NCI-H1694 treated with DMSO at 0.1 percent for 48 hours (cell line): ENCODE data around the gene RBM39.
"Not testable (repeated sequence)": the region's sequence is repeated elsewhere in the genome, so short reads cannot be mapped to it uniquely, and the experiment has no call there.

ENCODE experiments used
- DNase-seq: peaks from one replicate; lab custom pipeline; 2025; lab: John Stamatoyannopoulos, UW

RBM39 gene

DNA sequence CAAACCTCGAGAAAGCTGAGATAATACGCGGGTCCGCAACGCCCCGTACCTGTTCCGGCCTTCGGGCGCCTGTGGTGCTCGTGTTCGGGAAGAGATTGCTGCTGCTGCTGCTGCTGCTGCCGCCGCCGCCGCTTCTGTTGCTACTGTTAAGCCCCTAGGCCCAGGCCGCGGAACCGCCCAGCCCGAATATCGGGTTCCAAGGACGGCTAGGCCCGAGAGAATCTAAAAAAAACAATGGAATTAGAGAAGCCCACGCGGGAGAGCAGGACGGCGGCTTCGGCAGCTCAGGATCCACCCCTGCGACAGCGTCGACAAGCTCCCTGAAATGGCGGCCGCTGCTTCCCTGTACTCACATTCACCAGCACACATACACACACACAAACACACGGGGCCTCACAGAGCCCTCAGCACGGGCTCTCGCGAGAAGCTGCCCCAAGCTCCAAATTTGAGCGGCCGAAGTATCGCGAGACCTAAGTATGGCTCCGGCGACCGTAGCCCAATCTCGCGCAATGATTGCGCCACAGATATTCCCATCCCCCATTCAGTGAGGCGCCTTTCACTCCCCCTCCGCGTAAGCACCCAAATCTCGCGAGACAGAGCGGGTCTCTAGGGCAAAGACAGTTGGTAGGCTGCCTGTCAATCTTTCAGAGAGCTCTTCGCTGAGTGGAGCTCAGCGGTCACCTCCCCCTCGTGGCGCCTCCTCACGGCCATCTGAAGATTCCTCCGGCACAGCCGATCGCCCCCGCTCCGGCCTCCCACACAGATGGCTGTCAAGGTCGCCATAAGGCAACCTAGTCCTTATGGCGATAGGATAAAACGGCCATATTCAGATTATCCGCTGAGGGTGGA, at the start of gene RBM39:
Gene RBM39 (minus strand): TSS at position 369 of the 849 bp plus-strand sequence. CDS start 1,386 bp downstream, outside the sequence.
- peak; percentile 99 for DNase-seq

DNA sequence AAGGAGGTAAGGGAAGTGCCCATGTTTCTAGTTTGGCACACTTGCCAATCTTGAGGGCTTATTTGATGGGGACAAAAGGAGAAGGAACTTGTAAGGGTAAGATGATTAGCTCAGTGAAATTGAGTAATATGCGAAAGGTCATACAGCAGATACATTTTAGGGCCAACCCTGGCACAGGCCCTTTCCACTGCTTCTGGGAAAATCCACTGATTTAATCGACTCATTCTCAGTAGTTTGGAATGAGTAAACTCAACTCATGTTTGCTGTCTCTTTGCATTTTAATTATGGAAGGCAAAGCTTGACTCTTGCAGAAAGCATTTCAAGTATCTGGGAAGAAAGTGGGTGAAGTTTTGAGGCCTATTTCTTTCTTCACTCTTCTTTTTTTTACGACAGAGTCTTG, 49.8 kb upstream of the RBM39 start:
- DNase-seq = no peak

DNA sequence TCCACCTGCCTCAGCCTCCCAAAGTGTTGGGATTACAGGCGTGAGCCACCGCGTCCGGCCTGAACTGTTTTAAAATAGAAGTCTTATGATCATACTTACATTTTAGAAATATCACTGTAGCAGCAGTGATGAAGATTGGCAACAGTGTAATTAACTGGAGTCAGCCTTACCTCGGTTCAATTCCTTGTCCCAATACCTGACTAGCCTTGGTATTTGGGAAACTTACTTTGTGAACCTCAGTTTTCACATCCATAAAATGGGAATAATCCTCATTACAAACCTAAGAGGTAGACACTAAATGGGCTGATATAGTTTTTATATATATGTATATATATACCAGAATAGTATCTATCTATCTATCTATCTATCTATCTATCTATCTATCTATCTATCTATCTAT, 49.0 kb upstream of the RBM39 start:
- DNase-seq = no peak

DNA sequence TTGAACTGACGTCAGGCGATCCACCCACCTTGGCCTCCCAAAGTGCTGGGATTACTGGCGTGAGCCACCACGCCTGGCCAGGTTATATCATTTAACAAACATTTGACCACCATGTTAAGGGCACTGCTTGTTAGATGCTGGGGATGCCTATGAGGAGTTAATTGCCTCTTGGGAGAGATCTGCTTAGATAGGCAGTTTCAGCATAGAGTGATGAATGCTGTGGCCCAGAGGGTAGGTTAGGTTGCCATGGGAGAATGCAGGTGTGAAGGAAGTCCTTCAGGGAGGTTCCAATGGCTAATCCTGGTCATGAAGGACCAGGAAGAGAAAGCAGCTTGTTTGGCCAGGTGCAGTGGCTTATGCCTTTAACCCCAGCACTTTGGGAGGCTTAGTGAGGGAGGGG, 46.7 kb upstream of the RBM39 start:
- DNase-seq = no peak

DNA sequence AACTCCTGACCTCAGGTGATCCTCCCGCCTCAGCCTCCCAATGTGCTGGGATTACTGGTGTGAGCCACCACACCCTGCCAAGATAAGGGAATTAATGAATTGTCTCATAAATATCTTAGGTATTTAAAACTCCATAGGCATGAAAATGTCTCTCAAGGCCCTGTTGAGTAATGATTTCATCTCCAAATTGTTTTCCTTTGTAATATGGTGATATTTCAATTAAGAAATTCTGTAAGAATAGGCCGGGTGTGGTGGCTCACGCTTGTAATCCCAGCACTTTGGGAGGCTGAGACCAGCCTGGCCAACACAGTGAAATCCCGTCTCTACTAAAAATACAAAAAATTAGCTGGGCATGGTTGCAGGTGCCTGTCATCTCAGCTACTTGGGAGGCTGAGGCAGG, 43.5 kb upstream of the RBM39 start:
- DNase-seq = not testable (repeated sequence)

DNA sequence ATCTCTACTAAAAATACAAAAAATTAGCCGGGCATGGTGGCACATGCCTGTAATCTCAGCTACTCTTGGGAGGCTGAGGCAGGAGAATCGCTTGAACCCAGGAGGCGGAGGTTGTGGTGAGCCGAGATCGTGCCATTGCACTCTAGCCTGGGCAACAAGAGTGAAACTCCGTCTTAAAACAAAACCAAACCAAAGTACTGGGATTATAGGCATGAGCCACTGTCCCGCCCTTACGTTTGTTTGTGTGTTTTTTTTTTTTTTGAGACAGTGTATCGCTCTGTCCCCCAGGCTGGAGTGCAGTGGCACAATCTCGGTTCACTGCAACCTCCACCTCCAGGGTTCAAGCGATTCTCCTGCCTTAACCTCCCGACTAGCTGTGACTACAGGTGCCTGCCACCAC, 41.8 kb upstream of the RBM39 start:
- DNase-seq = not testable (repeated sequence)

DNA sequence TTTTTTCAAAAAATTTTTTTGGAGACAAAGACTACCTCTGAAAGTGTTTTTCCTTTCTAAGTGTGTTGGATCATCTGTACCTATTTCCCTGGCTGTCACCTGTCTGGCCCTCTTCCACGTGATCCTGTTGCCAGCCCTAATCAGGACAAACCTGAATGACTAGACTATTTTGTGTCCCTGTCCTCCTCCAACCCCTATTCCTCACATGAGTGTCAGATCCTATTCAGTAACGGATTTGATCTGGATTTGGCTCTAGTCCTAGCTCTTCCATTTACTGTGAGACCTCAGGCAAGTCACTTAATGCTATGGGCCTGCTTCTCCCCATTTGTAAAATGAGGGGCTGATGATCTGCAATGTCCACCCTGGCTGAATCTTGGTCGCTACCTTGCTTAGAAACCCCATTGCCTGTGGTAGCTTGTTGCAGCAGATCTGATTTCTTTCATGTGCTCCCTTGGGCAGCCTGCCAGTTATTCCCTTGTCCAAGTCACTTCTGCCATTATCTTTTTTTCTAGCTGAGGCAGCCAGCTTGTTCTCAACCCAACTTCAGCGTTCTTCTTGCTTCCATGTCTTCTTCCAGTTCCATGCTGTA, 34.5 kb upstream of the RBM39 start:
- no peak for DNase-seq

DNA sequence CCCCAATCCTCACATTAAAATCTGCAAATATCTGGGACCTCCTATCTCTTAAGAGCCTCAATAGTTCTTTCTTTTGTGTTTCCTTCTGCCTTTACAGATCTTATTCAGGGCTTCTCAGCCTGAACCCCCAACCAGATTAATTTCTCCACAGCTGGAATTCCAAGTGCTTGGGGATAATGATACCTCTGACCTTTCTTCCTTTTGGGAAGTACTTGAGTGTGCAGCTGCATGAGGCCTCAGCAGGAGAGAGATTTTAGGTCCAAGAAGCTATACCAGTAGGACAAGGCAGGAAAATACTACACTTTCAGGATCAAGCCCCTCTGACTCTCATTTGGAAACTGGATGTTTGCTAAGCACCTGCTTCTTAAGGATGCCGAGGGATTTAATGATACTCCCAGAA, 32.3 kb upstream of the RBM39 start:
- no peak for DNase-seq

DNA sequence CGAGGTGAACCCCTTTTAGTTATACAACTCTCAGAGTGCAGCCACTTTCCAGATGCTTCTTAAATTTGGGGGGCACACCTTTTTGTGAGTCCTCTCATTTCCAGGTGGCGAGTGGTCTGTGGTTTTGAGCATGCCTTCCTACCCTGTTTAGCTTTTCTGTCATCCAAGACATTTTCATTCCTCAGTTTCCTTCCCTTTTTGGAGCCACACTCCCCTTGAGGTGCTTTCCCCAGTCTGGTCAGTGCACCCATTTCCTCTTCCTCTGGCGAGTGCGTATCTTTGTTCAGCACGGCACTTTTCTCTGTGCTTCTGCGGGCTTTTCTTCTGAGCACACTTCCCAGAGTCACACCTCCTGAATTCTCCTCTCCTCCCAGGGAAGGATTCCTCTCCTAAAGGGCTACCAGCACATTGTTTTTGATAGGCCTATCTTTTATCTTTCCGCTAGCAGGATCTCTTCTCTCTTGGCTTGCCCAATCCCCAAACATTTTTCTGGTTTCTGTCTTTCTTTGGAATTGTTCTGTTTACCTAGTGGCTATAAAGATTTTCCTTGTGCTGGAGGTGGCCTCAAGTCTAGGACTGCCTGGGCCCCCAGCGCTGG, 31.2 kb upstream of the RBM39 start:
- DNase-seq = no peak

DNA sequence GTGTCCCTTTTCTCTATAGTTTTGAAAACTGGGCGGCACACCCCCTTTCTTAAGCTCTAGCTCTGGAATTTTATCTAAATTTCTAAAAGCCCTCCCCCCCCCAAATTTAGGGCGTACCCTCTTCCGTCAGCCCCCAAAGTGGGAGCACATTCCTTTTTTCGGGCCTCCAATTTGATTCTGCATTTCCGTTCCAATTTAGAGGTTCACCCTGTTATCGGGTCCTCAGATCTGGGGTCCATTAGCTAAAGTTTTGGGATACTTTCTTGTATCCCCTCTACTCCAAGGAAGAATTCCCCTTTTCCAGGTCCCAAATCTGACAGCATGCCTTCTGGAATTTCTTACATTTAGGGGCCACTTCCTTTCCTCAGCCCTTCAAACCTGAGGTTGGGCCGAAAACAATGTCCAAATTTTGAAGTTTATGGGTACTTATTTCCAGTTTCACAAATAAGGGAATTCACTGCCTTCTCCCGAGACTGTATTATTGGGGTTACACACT, 30.6 kb upstream of the RBM39 start:
- no peak for DNase-seq

DNA sequence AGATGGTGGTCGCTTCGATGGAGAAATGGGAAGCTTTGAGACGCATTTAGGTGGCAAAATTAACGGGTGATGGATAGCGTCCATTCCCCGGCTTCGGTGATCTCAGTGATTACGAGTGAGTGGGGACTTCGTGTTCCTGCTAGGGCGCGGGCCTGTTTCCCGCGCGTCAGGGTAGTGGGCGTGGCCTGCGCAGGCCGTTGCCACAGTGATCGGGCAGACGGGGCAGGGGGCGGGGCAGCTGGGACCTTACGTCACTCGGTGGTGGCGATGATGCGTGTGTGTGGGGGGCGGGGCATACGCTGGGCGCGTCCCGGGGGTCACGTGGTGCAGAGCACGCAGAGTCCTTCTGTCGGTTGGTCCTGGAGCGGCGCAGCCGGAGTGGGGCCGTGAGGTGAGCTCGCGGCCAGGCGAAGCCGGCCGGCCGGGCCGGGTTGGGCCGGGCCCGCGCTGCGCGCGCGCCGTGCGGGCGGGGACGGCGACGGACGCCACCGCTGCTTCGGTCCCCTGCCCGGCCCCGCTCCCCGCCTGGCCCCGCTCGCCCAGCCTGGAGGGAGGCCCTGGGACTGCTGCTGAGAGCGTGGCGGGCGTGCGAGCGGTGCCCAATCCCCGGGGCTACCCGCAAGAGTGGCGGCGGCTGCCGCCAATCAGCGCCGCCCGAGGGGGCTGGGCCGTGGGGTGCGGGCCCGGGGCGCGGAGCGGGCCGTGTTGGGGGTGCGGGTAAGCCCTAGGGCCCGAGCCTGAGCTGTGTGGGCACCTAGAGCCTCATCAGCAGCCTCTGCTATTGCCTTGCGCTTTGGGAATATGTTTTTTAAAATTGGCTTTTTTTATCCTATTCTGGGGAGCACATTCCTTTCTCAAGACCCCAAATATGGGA, 29.9 kb upstream of the RBM39 start, which contains the start of gene PHF20:
Gene PHF20 (plus strand): TSS at position 327 of the 874 bp plus-strand sequence. CDS start 29,508 bp downstream, outside the sequence.
- DNase-seq = peak; percentile 65

DNA sequence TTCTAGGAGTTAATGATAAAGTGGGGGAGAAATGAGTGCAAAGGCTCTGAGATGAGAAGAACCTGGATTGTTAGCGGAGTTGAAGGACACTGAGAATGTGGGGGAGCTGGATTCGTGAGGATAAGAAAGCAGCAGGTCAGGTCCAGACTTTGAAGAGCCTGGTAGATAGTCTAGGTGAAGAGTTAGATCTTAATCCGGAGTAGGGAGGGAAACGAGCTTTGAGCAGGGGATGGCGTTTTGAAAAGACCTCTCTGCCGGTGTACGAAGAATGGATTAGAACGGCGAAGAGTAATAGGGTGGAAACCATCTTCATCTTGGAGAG, 29.3 kb upstream of the RBM39 start:
- DNase-seq = no peak

DNA sequence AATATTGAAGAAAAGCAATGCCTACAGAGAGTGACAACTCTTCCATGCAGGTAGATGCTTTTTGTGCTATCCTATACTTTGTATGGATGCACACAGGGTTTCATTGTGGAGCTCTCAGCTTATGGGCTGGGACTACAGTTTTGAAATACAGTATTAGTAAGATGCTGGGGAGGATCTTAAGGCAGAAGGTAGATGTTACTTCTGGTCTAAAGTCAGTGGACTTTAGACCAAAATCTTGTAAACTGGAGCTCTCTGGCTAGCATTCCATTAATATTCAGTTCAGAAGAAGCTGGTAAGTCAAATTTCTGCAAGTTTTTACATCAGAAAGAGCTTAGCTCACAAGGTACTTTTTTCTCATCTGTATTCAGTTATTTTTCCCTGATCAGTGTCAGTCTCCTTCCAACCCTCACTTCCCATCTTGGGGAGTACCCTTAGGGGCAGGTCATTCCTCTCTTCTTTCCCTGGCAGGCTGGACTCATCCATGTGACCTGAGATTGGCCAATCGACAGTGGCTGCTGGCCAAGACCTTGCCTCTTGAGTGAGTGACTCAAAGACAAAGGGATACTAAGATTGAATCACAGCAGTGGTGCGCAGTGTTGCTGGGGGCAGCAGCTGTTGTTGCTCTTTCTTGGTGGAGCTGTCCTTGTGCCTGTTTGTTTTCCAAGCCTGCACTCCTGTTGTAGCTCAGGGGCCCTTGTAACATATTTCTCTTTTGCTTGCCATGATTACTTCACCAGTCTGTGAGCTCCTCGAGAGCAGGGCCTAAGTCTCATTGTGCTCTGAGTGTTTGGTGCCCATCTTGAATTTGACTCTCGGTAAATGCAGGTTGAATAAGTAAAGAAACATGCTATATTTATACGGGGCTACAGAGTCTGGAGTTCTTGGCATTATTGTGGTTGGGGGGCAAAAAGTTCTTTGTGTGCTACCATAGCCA, 26.9 kb upstream of the RBM39 start:
- DNase-seq = no peak

DNA sequence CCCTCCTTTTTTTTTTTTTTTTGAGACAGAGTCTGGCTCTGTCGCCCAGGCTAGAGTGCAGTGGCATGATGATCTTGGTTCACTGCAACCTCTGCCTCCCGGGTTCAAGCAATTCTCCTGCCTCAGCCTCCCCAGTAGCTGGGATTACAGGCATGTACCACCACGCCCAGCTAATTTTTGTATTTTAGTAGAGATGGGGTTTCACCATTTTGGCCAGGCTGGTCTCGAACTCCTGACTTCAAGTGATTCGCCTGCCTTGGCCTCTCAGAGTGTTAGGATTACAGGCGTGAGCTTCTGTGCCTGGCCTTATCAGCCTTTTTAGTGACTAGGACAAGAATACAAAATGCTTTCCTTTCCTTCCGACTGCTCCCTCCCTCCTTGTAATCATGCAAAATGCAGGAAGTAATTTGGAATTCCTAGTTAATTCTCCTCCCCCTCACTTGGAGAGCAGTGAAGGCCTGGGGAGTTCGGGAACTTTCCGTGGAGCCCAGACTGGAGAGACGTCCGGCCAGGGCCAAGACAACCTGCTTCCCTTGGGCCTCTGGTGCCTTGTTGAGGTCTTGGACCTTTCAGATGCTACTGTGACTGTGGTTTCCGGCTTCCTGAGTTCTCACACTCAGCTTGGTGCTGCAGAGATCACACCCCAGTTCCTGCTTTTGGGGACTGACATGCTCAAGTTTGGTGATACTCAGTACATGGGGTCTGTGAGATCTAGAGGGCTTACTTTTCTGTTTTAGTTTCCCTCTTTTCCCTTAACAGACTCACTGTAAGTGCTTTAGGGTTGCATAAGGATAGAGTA, 25.8 kb upstream of the RBM39 start:
- no peak for DNase-seq

DNA sequence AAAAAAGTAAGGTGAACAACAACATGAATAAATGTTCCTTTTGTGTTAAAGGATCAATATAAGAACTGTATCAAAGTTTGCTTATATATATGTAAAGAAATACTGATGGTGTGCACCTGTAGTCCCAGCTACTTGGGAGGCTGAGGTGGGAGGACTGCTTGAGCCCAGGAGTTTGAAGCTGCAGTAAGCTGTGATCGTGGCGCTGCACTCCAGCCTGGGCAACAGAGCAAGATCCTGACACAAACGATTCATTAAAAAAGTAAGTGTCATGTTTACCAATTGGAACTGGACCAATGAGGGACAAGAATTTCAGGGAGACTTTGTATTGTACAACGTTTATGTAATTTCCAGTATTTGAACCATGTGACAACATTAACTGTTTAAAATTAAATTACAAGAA, 24.8 kb upstream of the RBM39 start:
- no peak for DNase-seq

DNA sequence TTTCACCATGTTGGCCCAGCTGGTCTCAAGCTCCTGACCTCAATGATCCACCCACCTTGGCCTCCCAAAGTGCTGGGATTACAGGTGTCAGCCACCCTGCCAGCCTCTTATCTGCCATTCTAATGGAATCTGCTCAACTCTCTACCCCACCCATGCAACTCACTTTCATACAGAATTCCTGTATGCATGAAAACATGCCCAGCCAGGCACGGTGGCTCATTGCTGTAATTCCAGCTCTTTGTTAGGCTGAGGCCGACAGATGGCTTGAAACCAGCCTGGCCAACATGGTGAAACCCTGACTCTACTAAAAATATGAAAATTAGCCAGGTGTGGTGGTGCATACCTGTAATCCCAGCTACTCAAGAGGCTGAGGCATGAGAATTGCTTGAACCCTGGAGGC, 22.9 kb upstream of the RBM39 start:
- not testable (repeated sequence) for DNase-seq

DNA sequence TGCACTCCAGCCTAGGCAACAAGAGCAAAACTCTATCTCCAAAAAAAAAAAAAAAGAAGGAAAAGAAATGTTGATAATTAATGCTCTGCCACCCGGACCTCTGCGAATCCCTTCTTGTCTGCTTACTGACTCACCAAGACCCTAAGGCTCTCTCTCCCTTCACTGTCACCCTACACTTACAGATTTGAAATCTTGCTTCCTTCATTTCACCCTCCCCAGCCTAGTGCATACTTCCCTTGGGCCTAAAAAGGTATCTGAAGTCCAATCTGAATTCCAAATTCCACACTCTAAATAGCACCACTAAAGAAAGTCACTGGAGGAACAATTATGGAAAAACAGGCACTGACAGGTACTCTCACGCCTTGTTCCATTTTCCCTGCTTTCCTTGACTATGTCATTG, 20.4 kb upstream of the RBM39 start:
- no peak for DNase-seq

DNA sequence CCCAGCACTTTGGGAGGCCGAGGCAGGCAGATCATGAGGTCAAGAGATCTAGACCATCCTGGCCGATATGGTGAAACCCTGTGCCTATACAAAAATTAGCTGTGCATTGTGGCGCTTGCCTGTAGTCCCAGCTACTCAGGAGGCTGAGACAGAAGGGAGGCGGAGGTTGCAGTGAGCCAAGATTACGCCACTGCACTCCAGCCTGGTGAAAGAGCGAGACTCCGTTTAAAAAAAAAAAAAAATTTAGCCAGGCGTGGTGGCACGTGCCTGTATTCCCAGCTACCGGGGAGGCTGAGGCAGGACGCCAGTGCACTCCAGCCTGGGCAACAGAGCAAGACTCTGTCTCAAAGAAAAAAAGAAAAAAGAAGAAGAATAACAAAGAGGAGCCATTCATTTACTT, 19.5 kb upstream of the RBM39 start:
- not testable (repeated sequence) for DNase-seq

DNA sequence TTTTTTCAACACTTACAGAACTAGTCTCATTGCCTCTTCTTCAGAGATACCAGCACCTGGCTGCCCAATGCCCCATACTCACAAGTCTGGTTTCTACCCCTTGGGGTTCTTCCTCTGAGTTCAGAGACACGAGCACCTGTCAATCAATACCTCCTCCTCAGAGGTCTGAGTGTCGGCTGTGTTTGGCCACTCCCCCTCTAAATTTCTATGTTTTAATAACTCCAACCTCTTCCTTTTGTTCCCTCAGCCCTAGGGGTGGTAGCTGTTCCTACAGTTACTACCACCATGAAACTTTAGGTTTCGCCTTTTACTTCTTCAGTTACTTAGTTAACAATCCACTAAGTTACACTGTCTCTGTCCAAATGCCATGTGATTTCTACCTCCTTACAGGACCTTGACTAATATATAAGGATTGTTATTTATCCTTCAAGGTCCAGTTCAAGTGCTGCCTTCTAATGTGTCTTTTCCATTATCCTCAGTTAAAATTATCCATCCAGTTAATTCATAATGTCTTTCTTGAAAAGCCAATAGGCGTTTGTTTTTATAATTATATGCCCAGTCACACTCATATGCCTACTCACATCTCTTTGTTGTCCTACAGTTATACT, 15.1 kb upstream of the RBM39 start:
- no peak for DNase-seq

DNA sequence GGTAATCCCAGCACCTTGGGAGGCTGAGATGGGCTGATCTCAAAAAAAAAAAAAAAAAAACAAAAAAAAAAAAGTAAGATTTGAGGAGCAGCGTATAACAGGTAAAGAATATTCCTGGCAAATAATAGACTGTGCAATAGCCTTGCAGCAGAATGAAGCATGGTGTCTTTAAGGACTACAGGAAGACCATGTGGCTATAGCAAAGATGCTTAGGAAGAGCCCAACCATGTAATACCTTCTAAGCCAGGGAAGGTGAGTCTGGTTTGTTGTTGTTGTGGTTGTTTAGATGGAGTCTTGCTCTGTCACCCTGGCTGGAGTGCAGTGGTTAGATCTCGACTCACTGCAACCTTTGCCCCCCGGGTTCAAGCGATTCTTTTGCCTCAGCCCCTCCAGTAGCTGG, 14.3 kb upstream of the RBM39 start:
- DNase-seq = no peak
